Measurements from ENCODE around the gene GPBAR1. TPM values are rescaled to one million over a fixed set of nuclear protein-coding genes. Genes with fewer than 3 reads are reported as not detected.
A peak's percentile ranks its signal among the peaks of the same experiment; 100 is the strongest.

Gene GPBAR1
- total RNA-seq, 1 experiment from 2014 or later = 0.16 TPM

- POLR2A ChIA-PET = interaction anchor here (0.8 to 11.8 kb wide), 9 partner anchors 7 to 368 kb away, joined by 3 to 390 read pairs (median 17); partner anchors contain the start of genes AAMP, ARPC2, BCS1L and PNKD
- TF ChIP-seq CTCF (IDR thresholded peaks at IDR 0.05; ENCODE audit: unreplicated experiment) = no peak
- CTCF ChIA-PET = interaction anchor here (0.5 to 12.3 kb wide), 9 partner anchors 8 to 174 kb away, joined by 3 to 215 read pairs (median 6); partner anchors contain the start of genes AAMP, CATIP and PNKD
- peak overlapping the region; percentile 91 for H3K27ac Mint-ChIP-seq (ENCODE audit: low read depth, unreplicated experiment)
- H3K9me3 Mint-ChIP-seq (ENCODE audit: unreplicated experiment) = no peaks in the 10 kb centered on the region
- H3K27me3 Mint-ChIP-seq (ENCODE audit: insufficient read depth, unreplicated experiment) = no peaks in the 10 kb centered on the region
- peak overlapping the region; percentile 75 for H3K4me3 Mint-ChIP-seq (ENCODE audit: unreplicated experiment)
- H3K4me1 Mint-ChIP-seq (ENCODE audit: insufficient read depth, unreplicated experiment) = peaks cover 42% of the 10 kb centered on the region
- intact Hi-C loops (cut with micrococcal nuclease) = loop anchor here (2.0 kb wide), 1 partner anchor 105 kb away; no protein-coding TSS in a partner anchor
- H3K36me3 Mint-ChIP-seq (ENCODE audit: insufficient read depth, unreplicated experiment) = peaks cover 13% of the 10 kb centered on the region
- BruUV-seq (replicated peaks) = no TSS peak
- DNase-seq (ENCODE audit: unreplicated experiment) = no peak
These were observed 30.7 kb downstream of the GPBAR1 start for GRCh38 chr2:218291318-218292047.

- TSS peak; percentile 26 for BruUV-seq (replicated peaks)
- Mint-ChIP-seq H3K4me3 (ENCODE audit: unreplicated experiment) (peak within 1 kb of the TSS; percentile 75), H3K27me3 (ENCODE audit: insufficient read depth, unreplicated experiment) (no peaks in the 10 kb centered on the region), H3K36me3 (ENCODE audit: insufficient read depth, unreplicated experiment) (peaks cover 7% of the 10 kb centered on the region), H3K4me1 (ENCODE audit: insufficient read depth, unreplicated experiment) (peaks cover 34% of the 10 kb centered on the region), H3K27ac (ENCODE audit: low read depth, unreplicated experiment) (peak within 1 kb of the TSS; percentile 91), H3K9me3 (ENCODE audit: unreplicated experiment) (no peaks in the 10 kb centered on the region)
- peak; percentile 77 for DNase-seq (ENCODE audit: unreplicated experiment)
- ChIA-PET POLR2A (interaction anchor here (0.6 to 11.8 kb wide), 8 partner anchors 11 to 367 kb away, joined by 3 to 390 read pairs (median 12); partner anchors contain the start of genes AAMP, ARPC2, BCS1L and PNKD), CTCF (interaction anchor here (0.5 to 12.3 kb wide), 22 partner anchors 7 to 354 kb away, joined by 3 to 215 read pairs (median 4); partner anchors contain the start of genes AAMP, CATIP and PNKD)
- intact Hi-C loops (cut with micrococcal nuclease) = loop anchor here (2.0 kb wide), 1 partner anchor 104 kb away; no protein-coding TSS in a partner anchor
- peak; percentile 90 for TF ChIP-seq CTCF (IDR thresholded peaks at IDR 0.05; ENCODE audit: unreplicated experiment)
These were observed 31.5 kb downstream of the GPBAR1 start, which contains the start of gene TMBIM1 for GRCh38 chr2:218292048-218293014. TSS of gene TMBIM1 (minus strand) at chr2:218292503. CDS start at chr2:218282141, 10,362 bp downstream.

- Mint-ChIP-seq H3K36me3 (ENCODE audit: insufficient read depth, unreplicated experiment) (peaks cover 5% of the 10 kb centered on the region), H3K27me3 (ENCODE audit: insufficient read depth, unreplicated experiment) (no peaks in the 10 kb centered on the region), H3K9me3 (ENCODE audit: unreplicated experiment) (no peaks in the 10 kb centered on the region), H3K4me1 (ENCODE audit: insufficient read depth, unreplicated experiment) (peaks cover 38% of the 10 kb centered on the region), H3K27ac (ENCODE audit: low read depth, unreplicated experiment) (peak overlapping the region; percentile 86), H3K4me3 (ENCODE audit: unreplicated experiment) (no peak overlapping the region)
- no peak for TF ChIP-seq CTCF (IDR thresholded peaks at IDR 0.05; ENCODE audit: unreplicated experiment)
- DNase-seq (ENCODE audit: unreplicated experiment) = no peak
- POLR2A ChIA-PET = interaction anchor here (0.7 to 6.5 kb wide), 5 partner anchors 8 to 112 kb away, joined by 3 to 71 read pairs (median 17); partner anchors contain the start of genes AAMP and PNKD
- intact Hi-C loops (cut with micrococcal nuclease) = loop anchor here (2.0 kb wide), 1 partner anchor 103 kb away; no protein-coding TSS in a partner anchor
- no TSS peak for BruUV-seq (replicated peaks)
- CTCF ChIA-PET = interaction anchor here (0.6 to 12.3 kb wide), 14 partner anchors 9 to 1879 kb away, joined by 3 to 215 read pairs (median 4); partner anchors contain the start of genes AAMP and PNKD
These were observed 33.1 kb downstream of the GPBAR1 start for GRCh38 chr2:218293715-218294429.

All from MCF 10A (cell line).